Glutamatergic neuron (in vitro differentiated cells): ENCODE data around the gene KIF17. TPM values are rescaled to one million over a fixed set of nuclear protein-coding genes. Genes with fewer than 3 reads are reported as not detected.

ENCODE experiments used
- DNase-seq: peaks from one replicate; pipeline ENCODE4 v3.0.0; 2022
- H3K27ac Mint-ChIP-seq: one replicate; pipeline ENCODE4 v1.8.0; 2020; ENCODE audit warnings: mild to moderate bottlenecking, mixed read lengths, inconsistent platforms; ENCODE audit not compliant: unreplicated experiment
- H3K27me3 Mint-ChIP-seq: one replicate; pipeline ENCODE4 v1.8.0; 2020; ENCODE audit warnings: mild to moderate bottlenecking, moderate library complexity, mixed read lengths, inconsistent platforms; ENCODE audit not compliant: unreplicated experiment
- H3K36me3 Mint-ChIP-seq: one replicate; pipeline ENCODE4 v1.8.0; 2020; ENCODE audit warnings: mild to moderate bottlenecking, mixed read lengths, inconsistent platforms; ENCODE audit not compliant: unreplicated experiment
- H3K4me1 Mint-ChIP-seq: one replicate; pipeline ENCODE4 v1.8.0; 2020; ENCODE audit warnings: mild to moderate bottlenecking, low read depth, mixed read lengths, inconsistent platforms; ENCODE audit not compliant: unreplicated experiment
- H3K4me3 Mint-ChIP-seq: one replicate; pipeline ENCODE4 v1.8.0; 2020; ENCODE audit warnings: mild to moderate bottlenecking, mixed read lengths, inconsistent platforms; ENCODE audit not compliant: unreplicated experiment
- H3K9me3 Mint-ChIP-seq: one replicate; pipeline ENCODE4 v1.8.0; 2020; ENCODE audit warnings: mild to moderate bottlenecking, moderate library complexity, mixed read lengths, inconsistent platforms; ENCODE audit not compliant: unreplicated experiment
- CTCF ChIP-seq: fragments of 200-600 bp; sonication (generic); IDR thresholded peaks from one replicate; pipeline ENCODE4 v1.5.0; 2021; ENCODE audit not compliant: partially characterized antibody, unreplicated experiment
- total RNA-seq: library from RNA; stranded (reverse); fragmentation: NEBNext Ultra II Directional; extraction: Animal tissue kit (Norgen Biotek cat#: 25700); gene quantifications from one replicate; pipeline ENCODE4 v1.2.1, GENCODE V29; 2021; ENCODE audit not compliant: unreplicated experiment

The KIF17 gene
- total RNA-seq, 1 donor from 2014 or later: 1.6 TPM

GRCh38 chr1:20709868-20710267 lies 7.9 kb downstream of the KIF17 start:
- TF ChIP-seq CTCF: no peak

GRCh38 chr1:20708891-20709290 lies 8.9 kb downstream of the KIF17 start:
- Mint-ChIP-seq H3K4me3 (no peak overlapping the region), H3K27me3 (peaks cover 19% of the 10 kb centered on the region), H3K27ac (no peak overlapping the region), H3K9me3 (peaks cover 21% of the 10 kb centered on the region), H3K4me1 (peaks cover 26% of the 10 kb centered on the region), H3K36me3 (no peaks in the 10 kb centered on the region)
- TF ChIP-seq CTCF: no peak
- no peak for DNase-seq

More at GRCh38 chr1:20709868-20710267, 7.9 kb downstream of the KIF17 start:
- H3K27me3 Mint-ChIP-seq: peaks cover 13% of the 10 kb centered on the region
- H3K4me3 Mint-ChIP-seq: no peak overlapping the region
- H3K36me3 Mint-ChIP-seq: no peaks in the 10 kb centered on the region
- peak overlapping the region; percentile 96 for H3K27ac Mint-ChIP-seq
- peaks cover 20% of the 10 kb centered on the region for H3K4me1 Mint-ChIP-seq
- no peak for DNase-seq
- H3K9me3 Mint-ChIP-seq: peaks cover 18% of the 10 kb centered on the region

- Mint-ChIP-seq H3K4me1 (peaks cover 29% of the 10 kb centered on the region), H3K27me3 (peaks cover 24% of the 10 kb centered on the region), H3K4me3 (no peak overlapping the region), H3K9me3 (peaks cover 25% of the 10 kb centered on the region), H3K27ac (no peak overlapping the region), H3K36me3 (no peaks in the 10 kb centered on the region)
- TF ChIP-seq CTCF: no peak
- DNase-seq: no peak
Measured at GRCh38 chr1:20708057-20708456, 9.8 kb downstream of the KIF17 start.

GRCh38 chr1:20706841-20707240 lies 11.0 kb downstream of the KIF17 start:
- no peak overlapping the region for H3K27ac Mint-ChIP-seq
- H3K4me3 Mint-ChIP-seq: no peak overlapping the region
- no peak for DNase-seq
- TF ChIP-seq CTCF: no peak
- no peaks in the 10 kb centered on the region for H3K36me3 Mint-ChIP-seq
- peaks cover 27% of the 10 kb centered on the region for H3K9me3 Mint-ChIP-seq
- H3K4me1 Mint-ChIP-seq: peaks cover 30% of the 10 kb centered on the region
- H3K27me3 Mint-ChIP-seq: peaks cover 22% of the 10 kb centered on the region

GRCh38 chr1:20705203-20705755 lies 12.5 kb downstream of the KIF17 start:
- TF ChIP-seq CTCF: no peak
- DNase-seq: no peak
- H3K4me1 Mint-ChIP-seq: peaks cover 20% of the 10 kb centered on the region

More at GRCh38 chr1:20705203-20705755, 12.5 kb downstream of the KIF17 start:
- Mint-ChIP-seq H3K9me3 (peaks cover 17% of the 10 kb centered on the region), H3K27ac (peak overlapping the region; percentile 82), H3K36me3 (no peaks in the 10 kb centered on the region), H3K27me3 (peaks cover 14% of the 10 kb centered on the region), H3K4me3 (no peak overlapping the region)
